Left renal cortex interstitium (tissue), 4 donors: ENCODE data around the gene FUCA2. TPM values are rescaled to one million over a fixed set of nuclear protein-coding genes. Genes with fewer than 3 reads are reported as not detected.

Source experiments
- DNase-seq, 4 donors: peaks; one replicate each; pipeline ENCODE4 v3.0.0-alpha.2; 2013; ENCODE audit warnings: low read depth in 4 of 4, low spot score in 2 of 4, missing footprints in 1 of 4
- polyA plus RNA-seq, 4 donors: library from polyadenylated mRNA; unstranded; fragments of 120-200 nt; gene quantifications; one replicate each; pipeline ENCODE4 v1.2.1, GENCODE V29; 2013; ENCODE audit not compliant: insufficient read length in 4 of 4

FUCA2 gene
- polyA plus RNA-seq, result 10 to 100 TPM; 56.4 to 70.1 (median 66.7) TPM

- peak; percentile 58 to 84 (median 72) for DNase-seq
These were observed at the start of gene FUCA2 for GRCh38 chr6:143510991-143511891. Gene FUCA2 (minus strand): TSS chr6:143511720. CDS start chr6:143511634, 86 bp downstream.

- no peak for DNase-seq
These were observed 49.7 kb upstream of the FUCA2 start for GRCh38 chr6:143561105-143561704.

GRCh38 chr6:143559051-143559660 lies 47.6 kb upstream of the FUCA2 start:
- no peak for DNase-seq

- DNase-seq, result no peak
These were observed 45.0 kb upstream of the FUCA2 start for GRCh38 chr6:143556529-143556928.

GRCh38 chr6:143555582-143555981 lies 44.1 kb upstream of the FUCA2 start:
- no peak for DNase-seq

GRCh38 chr6:143555071-143555492 lies 43.6 kb upstream of the FUCA2 start:
- DNase-seq, result no peak

GRCh38 chr6:143553337-143553736 lies 41.8 kb upstream of the FUCA2 start:
- DNase-seq, result no peak

GRCh38 chr6:143549949-143550268 lies 38.4 kb upstream of the FUCA2 start:
- no peak for DNase-seq

- DNase-seq, result no peak
These were observed 37.9 kb upstream of the FUCA2 start for GRCh38 chr6:143549221-143549948.

- DNase-seq, result no peak
These were observed 35.1 kb upstream of the FUCA2 start for GRCh38 chr6:143546599-143546998.

GRCh38 chr6:143545976-143546547 lies 34.5 kb upstream of the FUCA2 start:
- DNase-seq, result no peak

GRCh38 chr6:143545165-143545564 lies 33.6 kb upstream of the FUCA2 start:
- DNase-seq, result no peak

GRCh38 chr6:143544011-143544696 lies 32.6 kb upstream of the FUCA2 start:
- no peak for DNase-seq

GRCh38 chr6:143543435-143543834 lies 31.9 kb upstream of the FUCA2 start:
- DNase-seq, result no peak

GRCh38 chr6:143542888-143543287 lies 31.4 kb upstream of the FUCA2 start:
- DNase-seq, result no peak

GRCh38 chr6:143540192-143540591 lies 28.7 kb upstream of the FUCA2 start:
- no peak for DNase-seq

- no peak for DNase-seq
These were observed 28.2 kb upstream of the FUCA2 start for GRCh38 chr6:143539734-143540133.

- DNase-seq, result no peak
These were observed 27.6 kb upstream of the FUCA2 start for GRCh38 chr6:143539106-143539505.

- no peak for DNase-seq
These were observed 26.9 kb upstream of the FUCA2 start for GRCh38 chr6:143538374-143538773.
